GM21526 (cell line): ENCODE results near the gene CCDC149.
A peak's percentile ranks its signal among the peaks of the same experiment; 100 is the strongest.

Experiments used
- ATAC-seq: cut with Tn5 transposase; IDR thresholded peaks from one replicate; pipeline ENCODE4 v1.9.1; 2021; ENCODE audit warnings: moderate library complexity; ENCODE audit not compliant: unreplicated experiment, low FRiP score

The CCDC149 gene

GRCh38 chr4:24780936-24781495, 131.8 kb downstream of the CCDC149 start:
- no peak for ATAC-seq

- no peak for ATAC-seq
Measured at GRCh38 chr4:24778464-24779225, 134.2 kb downstream of the CCDC149 start.

- no peak for ATAC-seq
Measured at GRCh38 chr4:24777536-24778463, 135.0 kb downstream of the CCDC149 start.

DNA sequence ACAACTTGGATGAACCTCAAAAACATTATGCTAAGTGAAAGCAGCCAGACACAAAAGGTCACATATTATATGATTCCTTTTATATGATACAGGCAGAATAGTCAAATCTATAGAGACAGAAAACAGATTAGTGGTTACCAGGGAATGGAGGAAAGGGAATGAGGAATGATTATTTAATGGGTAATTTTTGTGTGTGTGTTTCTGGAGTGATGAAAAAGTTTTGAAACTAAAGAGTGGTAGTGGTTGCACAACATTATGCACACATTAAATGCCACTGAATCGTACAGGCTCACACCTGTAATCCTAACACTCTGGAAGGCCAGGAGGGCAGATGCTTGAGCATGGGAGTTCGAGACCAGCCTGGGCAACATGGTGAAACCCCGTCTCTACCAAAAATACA, 137.1 kb downstream of the CCDC149 start:
- ATAC-seq = no peak

- no peak for ATAC-seq
Measured at GRCh38 chr4:24775032-24775605, 137.7 kb downstream of the CCDC149 start.

DNA sequence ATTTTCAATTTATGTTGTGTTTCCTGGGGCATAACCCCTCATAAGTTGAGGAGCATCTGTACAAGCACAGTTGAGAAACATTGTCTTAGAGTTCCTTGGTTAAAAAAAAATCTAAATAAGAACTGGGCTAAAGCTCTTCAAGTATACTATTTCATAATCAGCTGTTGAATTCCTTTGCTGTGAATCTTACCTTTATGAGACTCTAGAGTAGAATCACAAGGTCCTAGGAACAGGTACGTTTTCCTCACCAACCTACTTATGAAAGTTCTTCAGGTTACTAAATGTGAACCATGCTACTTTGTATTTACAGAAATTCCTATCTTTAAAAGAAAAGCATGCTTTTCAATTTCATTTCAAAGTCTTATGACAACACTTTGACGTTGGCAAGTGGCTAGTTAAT, 138.4 kb downstream of the CCDC149 start:
- ATAC-seq = no peak

GRCh38 chr4:24772952-24773351, 139.9 kb downstream of the CCDC149 start:
- ATAC-seq = no peak

GRCh38 chr4:24772061-24772705, 140.7 kb downstream of the CCDC149 start:
- no peak for ATAC-seq

DNA sequence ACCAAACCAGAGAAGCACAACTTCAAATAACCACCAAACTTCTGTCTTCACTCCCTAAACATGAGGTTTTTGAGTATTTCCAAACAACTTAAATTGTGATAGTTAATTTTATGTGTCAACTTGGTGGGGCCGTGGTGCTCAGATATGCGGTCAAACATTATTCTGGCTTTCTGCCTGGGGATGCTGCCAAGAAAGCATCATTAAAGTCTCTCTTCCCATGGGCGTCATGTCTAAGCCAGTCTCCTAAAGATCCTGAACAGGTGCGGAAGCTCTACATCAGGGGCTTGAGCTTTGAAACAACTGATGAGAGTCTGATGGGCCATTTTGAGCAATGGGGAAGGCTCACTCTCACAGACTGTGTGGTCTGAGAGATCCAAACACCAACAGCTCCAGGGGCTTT, 141.6 kb downstream of the CCDC149 start:
- no peak for ATAC-seq

DNA sequence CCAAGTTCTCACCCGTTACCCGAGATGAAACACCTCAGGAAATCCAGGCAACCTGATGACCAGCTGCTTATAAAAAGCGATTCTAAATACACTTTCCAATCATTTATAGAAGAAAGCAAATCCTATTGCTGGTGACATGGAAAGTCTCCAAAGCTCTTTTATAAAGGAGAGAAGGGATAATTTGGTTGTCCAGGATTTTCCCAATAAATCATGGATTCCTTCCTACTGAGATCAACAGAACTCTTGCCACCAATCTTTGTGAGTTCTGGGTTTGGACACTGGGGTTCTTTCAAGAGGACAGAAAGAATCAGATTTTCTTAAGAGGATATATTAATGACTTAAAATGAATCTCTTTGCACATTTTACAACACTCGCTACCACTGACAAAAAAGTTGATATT, 142.2 kb downstream of the CCDC149 start:
- ATAC-seq = no peak

GRCh38 chr4:24770032-24770584, 142.7 kb downstream of the CCDC149 start:
- ATAC-seq = peak; percentile 53

GRCh38 chr4:24769571-24769970, 143.3 kb downstream of the CCDC149 start:
- ATAC-seq = no peak

GRCh38 chr4:24768604-24769003, 144.2 kb downstream of the CCDC149 start:
- ATAC-seq = peak; percentile 87

GRCh38 chr4:24768006-24768405, 144.8 kb downstream of the CCDC149 start:
- peak; percentile 9 for ATAC-seq

DNA sequence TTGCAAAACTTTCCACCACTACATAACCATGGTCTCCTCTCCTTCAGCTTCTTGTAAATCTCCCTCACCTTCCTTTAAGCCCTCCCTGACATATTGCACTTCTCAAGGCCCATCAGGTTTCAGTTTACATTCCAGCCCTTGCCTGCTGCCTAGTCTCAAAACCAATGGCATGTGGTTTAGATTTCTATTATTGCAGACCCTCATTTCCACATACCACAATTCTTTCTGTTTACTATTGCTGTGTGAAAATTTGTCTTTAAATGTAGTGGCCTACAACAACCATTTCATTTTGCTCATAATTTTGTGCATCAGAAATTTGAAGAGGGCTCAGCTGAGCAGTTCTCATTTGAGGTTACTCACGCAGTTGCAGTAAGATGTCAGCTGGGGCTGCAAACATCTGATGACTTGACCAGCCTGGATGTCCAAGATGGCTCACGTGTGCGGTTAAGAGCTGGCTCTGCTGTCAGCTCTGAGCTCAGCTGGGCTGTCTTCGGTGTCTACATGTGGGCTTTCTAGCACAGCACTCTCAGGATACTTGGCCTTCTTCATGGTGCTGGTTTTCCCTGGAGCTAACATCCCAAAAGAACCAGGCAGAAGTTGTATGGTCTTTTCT, 147.4 kb downstream of the CCDC149 start:
- ATAC-seq = no peak

- ATAC-seq = no peak
Measured at GRCh38 chr4:24764345-24764744, 148.5 kb downstream of the CCDC149 start.

GRCh38 chr4:24763631-24764297, 149.1 kb downstream of the CCDC149 start:
- ATAC-seq = no peak
